T-helper 2 cell treated with Interferon-gamma antibody and Interleukin-4, amounts not matched to agents 100 ng/mL and 5 ng/mL, for 36 hours (primary cell): ENCODE results near the gene ARMC6. TPM values are rescaled to one million over a fixed set of nuclear protein-coding genes. Genes with fewer than 3 reads are reported as not detected.

ENCODE experiments used
- intact Hi-C: fragments of 100-400 bp; cut with micrococcal nuclease; formaldehyde crosslinking; loops from one replicate; pipeline ENCODE4 v1.15.1; 2023
- total RNA-seq: library from RNA; stranded (reverse); gene quantifications from 2 replicates; pipeline ENCODE4 v1.2.3, GENCODE V29; 2022

Gene ARMC6
- 38.4 and 39.9 TPM in 2 replicates for total RNA-seq

- intact Hi-C loops = loop anchor here (1.0 to 10.0 kb wide), 3 partner anchors 159 to 511 kb away; partner anchors contain the start of genes BORCS8, ELL, GATAD2A and RFXANK
Observed at GRCh38 chr19:19033426-19034203, at the start of gene ARMC6, which contains the start of gene SUGP2. ARMC6 (plus strand) TSS chr19:19033603; CDS start chr19:19034210, 607 bp downstream. SUGP2 (minus strand) TSS chr19:19033517; CDS start chr19:19031071, 2,446 bp downstream.

DNA sequence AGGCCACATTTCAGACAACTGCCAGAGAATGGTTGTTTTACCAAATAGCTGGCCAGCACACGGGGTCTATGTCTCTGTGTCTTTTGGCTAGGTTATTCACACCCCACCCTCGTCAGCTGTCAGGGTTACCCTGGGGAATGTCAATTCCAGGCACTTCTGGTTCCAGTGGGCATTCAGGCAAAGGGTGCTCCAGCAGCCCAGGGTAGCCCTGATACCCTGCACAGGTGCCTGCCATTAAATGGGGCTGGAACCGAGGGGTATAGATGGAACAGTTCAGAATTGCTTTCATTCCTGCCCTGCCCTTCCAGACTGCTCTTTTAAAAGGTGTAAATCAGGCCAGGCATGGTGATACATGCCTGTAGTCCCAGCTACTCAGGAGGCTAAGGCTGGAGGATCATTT, 49.2 kb upstream of the ARMC6 start:
- intact Hi-C loops = no loop called here

- intact Hi-C loops = no loop called here
Observed at GRCh38 chr19:18985257-18985656, 48.1 kb upstream of the ARMC6 start.

DNA sequence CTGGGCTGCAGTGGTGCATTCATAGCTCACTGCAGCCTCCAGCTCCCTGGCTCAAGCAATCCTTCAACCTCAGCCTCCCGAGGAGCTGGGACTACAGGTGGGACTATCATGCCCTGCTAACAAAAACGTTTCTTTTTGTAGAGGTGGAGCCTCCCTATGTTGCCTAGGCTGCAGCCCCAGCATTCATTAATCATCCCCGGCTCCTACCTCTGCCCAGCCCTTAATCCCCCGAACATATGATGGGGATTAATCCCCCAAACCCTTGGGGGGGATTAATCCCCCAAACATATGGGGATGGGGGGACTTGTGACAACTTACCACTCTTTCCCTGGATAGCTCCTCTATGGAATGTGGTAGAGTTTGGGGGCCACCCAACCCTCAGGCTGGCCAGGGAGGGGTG, 45.9 kb upstream of the ARMC6 start:
- intact Hi-C loops = no loop called here

GRCh38 chr19:18989316-18989715, 44.1 kb upstream of the ARMC6 start:
- intact Hi-C loops = no loop called here

DNA sequence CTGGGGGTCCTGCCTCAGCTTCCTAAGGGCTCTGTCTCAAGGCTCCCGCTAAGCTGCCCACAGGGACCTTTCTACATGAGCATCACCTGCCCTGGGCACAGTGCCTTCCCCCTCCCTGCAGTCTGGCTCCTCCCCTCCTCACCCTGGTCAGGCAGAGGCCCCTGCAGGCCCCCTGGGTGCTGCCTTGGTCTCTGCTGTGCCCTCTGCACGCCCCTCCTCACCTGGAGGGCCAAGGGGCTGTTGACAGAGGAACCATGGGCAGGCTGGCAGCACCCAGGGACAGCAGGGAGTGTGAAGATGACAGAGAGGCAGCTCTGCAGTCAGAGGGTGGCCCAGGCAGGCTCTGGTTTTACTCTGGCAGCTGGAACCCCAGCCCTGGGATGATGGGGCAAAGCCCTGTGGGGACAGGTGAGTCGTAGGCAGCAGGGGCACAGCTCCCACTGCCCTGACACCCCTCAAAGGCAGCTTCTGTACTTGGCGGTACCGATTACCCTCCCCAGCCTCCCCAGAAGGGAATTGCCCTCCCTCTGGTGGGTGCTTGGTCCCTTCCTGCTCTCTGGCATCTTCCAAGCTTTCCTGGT, 43.2 kb upstream of the ARMC6 start:
- intact Hi-C loops = no loop called here

DNA sequence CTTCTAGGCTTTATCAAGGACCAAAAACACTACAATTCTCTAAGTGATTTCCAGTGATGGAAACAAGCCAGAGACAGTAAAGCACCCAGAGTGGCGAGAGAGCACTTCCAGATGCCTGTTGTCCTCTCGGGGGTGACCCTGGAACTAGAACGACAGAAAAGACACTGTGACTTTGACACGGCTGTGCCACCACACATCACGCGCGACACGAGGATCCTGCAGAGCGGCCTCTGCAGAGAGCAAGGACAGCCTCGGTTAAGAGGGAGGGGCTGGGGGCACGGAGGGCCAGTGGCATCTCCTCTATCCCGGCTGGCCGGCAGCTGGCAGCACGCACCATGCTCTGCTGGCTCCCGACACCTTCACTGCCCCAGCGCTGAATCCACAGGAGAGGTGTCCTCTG, 42.4 kb upstream of the ARMC6 start:
- intact Hi-C loops = no loop called here

DNA sequence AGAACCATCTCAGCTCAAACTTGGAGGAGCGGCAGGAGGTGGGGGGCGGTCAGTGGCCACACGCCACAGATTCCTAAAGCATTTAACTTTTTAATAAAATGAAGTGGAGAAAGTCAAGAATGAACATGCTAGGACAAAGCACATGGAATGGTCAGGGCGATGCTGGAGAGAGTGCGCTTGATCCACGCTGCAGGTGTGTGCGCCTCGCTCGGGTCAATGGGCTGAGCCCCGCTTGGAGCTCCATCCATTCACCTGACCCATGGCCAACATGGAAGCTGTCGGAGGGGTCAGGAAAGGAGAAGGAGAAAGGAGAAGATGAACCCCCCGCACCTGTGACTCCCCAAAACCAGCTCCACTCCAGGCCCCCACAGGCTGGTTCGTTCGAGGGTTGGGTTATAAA, 41.9 kb upstream of the ARMC6 start:
- intact Hi-C loops = no loop called here

- intact Hi-C loops = no loop called here
Observed at GRCh38 chr19:18992696-18993095, 40.7 kb upstream of the ARMC6 start.

- intact Hi-C loops = no loop called here
Observed at GRCh38 chr19:18993115-18993514, 40.3 kb upstream of the ARMC6 start.

- intact Hi-C loops = no loop called here
Observed at GRCh38 chr19:18995804-18996241, 37.6 kb upstream of the ARMC6 start.

- intact Hi-C loops = no loop called here
Observed at GRCh38 chr19:18996351-18996750, 37.1 kb upstream of the ARMC6 start.

- intact Hi-C loops = no loop called here
Observed at GRCh38 chr19:18996796-18997394, 36.5 kb upstream of the ARMC6 start.

DNA sequence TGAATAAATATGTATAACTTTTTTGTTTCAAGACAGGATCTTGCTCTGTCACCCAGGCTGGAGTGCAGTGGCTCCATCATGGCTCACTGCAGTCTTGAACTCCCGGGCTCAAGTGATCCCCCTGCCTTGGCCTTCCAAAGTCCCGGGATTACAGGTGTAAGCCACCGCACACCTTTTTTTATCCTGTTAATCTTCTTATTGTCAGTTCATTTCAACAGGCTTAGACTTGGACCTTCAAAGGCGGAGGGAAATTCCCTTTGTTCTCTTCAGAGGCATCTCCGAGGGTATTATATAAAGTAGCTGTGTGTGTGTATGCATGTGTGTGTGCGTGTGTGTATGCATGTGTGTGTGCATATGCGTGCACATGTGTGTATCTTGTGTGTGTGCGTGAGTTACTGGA, 35.1 kb upstream of the ARMC6 start:
- intact Hi-C loops = no loop called here

DNA sequence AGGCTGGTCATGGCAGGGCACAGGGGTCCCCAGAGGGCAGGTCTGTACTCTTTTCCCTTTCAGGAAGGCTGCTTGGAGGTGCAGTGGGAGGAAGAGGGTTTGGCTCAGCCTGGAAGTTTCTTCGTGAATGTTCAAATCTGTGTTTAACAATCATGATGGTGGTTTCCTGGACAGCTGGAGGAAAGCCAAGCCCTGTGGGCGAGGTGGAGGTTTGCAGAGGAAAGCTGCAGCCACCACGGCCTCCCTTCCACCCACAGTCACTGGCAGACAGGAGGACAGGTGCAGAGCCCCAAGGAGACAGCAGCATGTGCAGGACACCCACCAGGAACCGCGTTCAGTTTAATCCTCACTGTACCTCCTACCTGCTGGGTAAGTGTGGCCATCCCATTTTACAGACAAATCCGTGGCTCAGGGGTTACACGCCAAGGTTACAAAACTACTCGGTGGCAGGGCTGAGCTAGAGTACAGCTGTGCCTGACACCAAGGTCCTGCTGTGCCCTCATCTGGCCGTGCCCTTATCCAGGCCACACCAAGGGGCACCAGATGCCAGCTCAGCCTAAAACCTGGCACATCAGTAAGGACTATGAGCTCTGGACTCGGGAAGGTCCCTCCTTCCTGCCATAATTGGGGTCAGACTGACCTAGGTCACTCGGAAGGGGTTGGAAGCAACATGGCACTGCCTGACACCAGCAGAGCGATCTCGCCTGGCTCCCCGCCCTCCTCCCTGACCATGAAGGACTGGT, 34.2 kb upstream of the ARMC6 start:
- intact Hi-C loops = no loop called here

DNA sequence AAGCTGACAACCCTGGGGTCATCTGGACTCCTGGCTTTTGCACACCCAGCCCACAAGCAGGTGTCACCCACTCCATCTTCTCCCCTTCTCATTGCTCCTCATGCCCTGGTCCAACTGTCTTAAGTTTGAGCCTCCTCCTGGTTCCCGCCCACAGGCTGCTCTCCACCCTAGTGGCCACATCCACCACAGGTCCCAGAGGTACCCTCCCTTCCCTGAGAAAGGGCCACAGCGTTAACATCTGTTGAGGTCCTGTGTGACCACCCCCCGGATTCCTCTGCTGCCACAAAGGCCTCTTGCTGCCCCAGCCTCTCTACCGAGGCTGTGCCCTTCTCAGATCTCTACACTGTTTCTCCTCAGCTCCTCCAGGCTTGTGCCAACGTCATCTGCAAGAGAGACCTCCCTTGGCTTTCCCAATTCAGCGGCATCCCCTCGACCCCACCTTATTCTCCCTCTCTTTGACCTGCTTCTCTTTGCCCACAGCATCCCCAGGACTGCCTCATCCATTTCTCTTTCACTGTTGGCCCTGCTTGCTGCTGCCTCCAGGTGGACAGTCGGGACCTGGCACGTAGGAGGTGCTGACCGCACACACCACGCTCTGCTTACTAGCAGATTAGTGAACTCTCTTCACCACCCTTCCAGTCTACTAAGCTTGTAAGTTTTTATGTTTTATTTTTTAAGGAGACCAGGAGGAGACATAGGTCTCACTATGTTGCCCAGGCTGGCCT, 33.3 kb upstream of the ARMC6 start:
- intact Hi-C loops = no loop called here

- intact Hi-C loops = no loop called here
Observed at GRCh38 chr19:19004144-19004543, 29.3 kb upstream of the ARMC6 start.

DNA sequence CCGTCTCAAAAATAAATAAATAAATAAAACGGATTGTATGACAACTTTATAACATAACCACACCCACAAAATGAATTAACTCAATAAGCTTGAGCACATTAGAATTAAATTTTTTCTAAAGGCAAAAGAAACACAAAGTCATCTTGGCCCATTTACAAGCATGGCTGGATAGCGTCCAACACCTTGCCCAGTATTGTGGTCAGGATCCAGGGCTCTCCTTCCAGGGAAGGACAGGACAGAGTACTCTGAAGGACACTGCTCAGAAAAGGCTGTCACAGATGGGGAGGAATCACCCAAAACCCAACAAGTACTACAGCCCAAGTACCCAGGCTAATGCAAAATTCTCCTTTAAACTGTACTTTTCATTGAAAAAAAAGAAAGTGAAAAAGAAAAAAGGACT, 27.2 kb upstream of the ARMC6 start:
- intact Hi-C loops = no loop called here

GRCh38 chr19:19009951-19010350, 23.5 kb upstream of the ARMC6 start:
- intact Hi-C loops = no loop called here

- intact Hi-C loops = no loop called here
Observed at GRCh38 chr19:19010551-19010950, 22.9 kb upstream of the ARMC6 start.

GRCh38 chr19:19021115-19021514, 12.3 kb upstream of the ARMC6 start:
- intact Hi-C loops = no loop called here
